Stimulated activated CD8-positive, alpha-beta memory T cell treated with anti-CD3 and anti-CD28 coated beads, Interleukin-4, amount 100 ng/mL, for 24 hours (primary cell): Measurements from ENCODE around the gene FAM47B.

Experiments
- DNase-seq: peaks from one replicate; pipeline ENCODE4 v3.0.0-alpha.2; 2020; ENCODE audit warnings: low read depth

Gene FAM47B

DNA sequence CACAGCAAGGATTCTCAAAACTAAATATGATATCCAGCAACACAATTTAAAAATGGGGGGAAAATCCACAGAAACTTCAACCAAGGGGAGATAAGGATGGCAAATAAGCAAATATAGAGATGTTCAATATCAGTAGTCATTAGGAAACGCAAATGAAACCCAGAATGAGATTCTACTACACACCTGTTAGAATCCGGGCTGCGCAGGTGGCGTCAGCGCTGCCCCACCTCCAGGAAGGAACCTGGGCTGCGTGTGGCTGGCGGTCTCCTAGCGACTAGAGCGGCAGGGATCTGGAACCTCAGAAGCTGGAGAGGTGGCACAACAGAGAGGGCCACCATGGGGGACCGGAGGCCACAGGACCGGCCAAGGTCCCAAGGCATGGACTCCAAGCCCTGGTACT is at the start of gene FAM47B:
Gene FAM47B (plus strand): TSS at position 301 of the 400 bp plus-strand sequence. CDS start 36 bp downstream, at position 337.
- no peak for DNase-seq

DNA sequence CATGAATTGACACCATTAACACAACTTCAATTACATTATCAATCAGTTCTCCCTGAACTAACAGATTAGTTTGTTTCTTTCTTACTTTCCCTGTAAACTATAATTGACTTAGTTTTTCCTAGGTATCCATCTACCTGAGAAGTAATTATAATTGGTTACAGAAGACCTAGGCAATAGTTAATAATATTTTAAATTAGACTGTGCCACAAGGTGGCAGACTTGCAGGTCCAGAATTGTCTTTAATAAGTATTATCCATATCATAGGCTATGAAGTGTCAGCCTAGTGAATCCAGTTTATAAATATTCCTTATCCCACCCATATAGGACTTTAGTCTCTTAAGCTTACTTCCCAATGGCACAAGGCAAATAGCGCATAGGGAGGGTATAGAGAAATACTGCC is 48.9 kb upstream of the FAM47B start:
- DNase-seq, result no peak

DNA sequence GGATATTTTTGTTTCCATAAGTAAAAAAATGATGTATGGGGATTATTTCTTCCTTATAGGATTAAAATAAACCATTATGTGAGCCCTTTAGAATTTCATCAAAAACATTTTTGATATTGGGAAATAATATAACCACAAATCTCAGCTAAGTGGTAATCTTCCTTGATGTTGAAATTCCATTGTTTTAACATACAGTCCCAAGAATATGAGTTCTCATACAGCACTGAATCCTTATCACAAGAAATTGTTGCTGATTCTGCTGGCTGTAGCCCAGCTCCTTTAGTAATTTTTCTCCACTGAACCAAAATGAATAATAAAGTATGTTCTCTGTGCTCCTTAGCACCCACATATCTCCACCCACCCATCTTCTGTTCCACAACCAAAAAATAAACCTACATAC is 41.9 kb upstream of the FAM47B start:
- DNase-seq, result no peak

DNA sequence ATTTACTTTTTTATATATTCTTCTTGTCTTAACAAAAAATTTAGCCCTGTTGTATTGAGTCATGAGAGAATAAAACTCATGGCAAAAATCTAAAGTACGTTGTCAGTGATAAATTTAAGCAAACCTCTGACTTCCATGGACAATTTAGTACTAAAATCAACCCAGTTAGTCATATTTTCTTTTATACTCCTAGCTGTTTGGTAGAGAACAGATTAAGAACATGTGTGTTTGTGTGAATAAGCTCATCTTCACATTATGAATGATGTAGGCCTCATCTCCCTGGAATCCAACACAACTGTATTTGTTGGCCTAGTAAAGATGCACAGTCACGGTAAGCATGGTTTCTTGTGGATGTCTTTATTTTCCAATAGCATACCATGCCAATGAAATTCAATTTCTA is 40.8 kb upstream of the FAM47B start:
- no peak for DNase-seq

DNA sequence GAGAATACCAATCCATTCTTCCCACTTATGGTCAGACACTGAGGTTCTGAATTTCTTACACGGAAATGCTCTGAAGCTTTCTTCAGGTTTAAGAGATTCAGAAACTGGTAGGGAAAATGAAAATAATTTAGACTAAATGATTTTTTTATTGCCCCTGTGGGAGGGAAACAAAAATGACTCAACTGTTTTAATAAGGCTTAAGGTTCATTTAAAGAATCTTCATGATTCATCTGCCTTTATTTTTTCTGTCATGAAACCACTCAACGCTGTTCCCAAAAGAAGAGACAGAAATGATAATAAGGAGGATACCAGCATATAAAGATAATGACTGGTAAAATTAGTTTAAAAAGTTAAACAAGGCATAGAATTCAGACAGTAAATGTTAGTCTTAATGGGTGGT is 39.3 kb upstream of the FAM47B start:
- DNase-seq, result no peak

DNA sequence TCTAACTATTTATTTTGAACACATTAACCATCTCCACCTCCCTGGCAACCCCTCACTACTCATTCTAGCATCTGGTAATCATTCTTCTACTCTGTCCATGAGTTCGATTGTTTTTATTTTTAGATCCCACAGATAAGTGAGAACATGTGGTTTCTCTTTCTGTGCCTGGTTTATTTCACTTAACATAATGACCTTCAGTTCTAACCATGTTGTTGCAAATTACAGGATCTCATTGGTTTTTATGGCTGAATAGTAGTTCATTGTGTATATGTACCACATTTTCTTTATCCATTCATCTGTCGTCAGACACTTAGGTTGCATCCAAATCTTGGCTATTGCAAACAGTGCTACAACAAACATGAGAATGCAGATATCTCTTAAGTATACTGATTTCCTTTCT is 33.4 kb upstream of the FAM47B start:
- no peak for DNase-seq

DNA sequence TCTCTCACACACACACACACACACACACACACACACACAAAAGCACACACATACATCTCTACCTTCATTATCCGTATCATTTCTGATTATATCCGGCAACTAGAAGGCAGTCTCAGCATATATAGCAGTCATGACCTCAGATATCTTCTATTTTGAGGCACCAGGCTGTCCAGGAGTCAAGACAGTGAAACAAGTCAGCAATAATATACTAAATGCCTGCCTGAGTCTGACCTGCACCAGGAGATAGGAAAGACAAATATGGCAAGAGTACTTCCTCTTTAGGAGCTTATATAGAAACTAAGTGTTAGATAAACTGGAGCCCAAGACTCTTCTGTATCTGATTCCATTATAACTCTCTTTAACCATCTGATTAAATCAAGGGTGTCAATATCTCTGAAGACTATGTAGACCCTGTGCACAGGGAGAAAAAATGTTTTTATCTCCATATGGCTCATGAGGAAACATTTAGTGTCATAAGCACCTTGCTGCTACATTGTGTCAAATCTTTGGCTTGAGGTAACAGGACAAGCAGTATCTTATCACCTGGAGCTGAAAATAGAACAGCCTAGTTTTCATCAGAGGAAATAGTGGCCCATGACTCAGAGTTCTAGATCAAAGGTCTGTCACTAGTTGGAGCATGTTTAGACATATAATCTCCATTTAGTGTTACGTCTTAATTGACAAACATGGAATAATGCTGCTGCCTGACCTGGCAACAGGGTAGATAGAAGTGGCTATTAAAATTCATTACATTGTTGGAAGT is 27.0 kb upstream of the FAM47B start:
- DNase-seq, result no peak

DNA sequence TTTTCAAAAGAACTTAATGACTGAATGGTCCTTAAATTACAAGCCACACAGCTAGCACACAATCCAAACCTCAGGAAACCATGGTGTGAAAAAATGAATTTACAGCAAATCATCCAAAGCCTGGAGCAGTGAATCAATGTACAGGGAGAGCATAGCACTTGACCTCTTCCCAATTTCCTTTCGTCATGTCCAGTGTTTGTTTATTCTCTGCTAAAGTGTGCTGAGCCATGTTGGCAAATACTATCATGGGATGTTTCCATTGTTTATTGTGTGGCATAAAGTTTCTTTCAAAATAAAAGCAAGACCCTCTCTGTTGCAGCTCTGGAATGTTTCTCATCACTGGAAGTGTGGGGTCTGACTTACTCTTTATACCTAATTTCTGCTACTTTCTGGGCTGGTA is 25.4 kb upstream of the FAM47B start:
- DNase-seq, result no peak

DNA sequence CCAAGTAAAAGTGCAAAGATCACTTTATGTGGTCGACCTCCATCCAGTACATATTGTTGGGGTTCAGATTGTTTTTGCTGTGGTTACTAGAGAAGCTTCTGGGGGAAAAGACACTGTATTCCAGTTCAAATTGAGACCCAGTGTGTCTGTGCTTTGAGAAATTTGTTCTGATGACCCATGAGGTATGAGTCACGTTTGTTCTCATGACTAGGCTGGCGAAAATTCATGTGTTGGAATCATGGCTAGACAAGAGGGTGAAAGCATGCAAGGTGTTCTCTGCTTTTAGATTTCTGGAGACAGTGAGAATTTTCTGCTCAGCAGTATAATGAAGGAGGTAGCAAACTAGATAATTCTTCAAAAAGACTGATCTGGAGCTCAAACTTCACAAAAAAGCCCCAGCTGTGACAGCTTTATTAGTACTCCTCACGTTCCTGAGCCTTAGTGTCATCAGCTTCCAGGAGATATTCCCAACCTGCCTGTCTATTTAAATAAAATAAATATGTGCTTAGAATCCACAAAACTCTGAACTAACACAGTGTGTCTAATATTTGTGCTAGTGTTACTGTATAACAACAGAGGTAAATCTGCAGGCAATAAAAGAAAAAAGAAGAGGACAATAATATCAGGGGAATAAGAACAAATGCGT is 24.4 kb upstream of the FAM47B start:
- no peak for DNase-seq

DNA sequence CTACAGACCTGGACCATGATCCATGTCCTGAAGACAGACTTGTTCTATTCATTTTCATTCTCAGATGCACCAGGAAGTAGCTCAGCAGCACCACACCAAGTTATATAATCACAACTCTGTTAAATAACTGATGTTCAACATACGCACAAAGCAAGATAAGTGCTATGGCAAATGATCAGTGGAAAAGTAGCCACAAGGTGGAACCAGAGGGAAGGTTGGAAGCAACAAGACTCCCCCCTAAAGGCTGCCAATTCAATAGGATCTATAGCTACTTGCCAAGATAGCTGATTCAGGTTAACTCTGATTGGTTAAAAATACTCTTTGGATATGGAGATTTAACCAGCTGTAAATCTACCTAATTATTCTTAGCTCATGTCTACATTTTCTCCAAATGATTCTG is 23.7 kb upstream of the FAM47B start:
- DNase-seq, result no peak

DNA sequence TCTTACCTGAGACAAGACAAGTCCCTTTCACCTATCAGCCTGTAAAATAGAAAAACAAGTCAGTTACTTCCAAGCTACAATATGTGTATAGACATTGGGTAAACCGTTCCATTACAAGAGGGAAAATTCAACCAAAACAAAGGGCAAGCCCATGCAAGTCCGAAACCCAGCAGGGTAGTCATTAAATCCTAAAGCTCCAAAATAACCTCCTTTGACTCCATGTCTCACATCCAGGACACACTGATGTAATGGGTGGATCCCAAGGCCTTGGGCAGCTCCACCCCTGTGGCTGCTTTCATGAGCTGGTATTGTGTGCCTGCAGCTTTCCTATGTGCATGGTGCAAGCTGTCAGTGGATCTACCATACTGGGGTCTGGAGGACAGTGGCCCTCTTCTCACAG is 14.7 kb upstream of the FAM47B start:
- DNase-seq, result no peak

DNA sequence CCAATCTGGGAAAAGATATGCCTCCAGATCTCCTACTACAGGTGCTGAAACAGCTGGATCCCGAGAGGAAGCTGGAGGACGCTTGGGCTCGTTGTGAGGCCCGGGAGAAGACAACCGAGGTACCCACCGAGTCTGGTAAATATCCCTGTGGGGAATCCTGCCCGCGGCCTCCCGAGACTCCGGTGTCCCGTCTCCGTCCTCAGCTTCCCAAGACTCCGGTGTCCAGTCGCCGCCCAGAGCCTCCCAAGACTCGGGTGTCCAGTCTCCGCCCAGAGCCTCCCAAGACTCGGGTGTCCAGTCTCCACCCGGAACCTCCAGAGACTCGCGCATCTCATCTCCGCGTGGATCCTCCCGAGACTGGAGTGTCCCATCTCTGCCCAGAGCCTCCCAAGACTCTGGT is 639 bp downstream of the FAM47B start:
- DNase-seq, result no peak

DNA sequence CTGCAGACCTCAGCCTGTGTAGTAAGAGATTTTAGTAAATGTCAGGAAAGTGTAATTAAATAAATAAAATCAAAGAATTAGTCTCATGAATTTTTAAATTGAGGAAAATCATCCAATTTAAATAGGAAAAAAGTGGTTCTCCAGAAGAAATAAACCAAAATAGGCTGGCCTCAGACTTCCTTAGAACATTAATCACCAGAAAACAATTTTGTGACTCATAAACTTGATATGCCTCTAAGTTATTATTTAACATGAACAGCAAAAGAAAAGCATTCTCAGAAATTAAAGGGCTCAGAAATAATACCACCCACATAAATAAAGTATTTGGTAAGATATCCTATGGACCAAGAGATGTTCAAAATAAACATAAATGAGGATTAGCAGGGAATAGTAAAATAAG is 14.3 kb downstream of the FAM47B start:
- no peak for DNase-seq

DNA sequence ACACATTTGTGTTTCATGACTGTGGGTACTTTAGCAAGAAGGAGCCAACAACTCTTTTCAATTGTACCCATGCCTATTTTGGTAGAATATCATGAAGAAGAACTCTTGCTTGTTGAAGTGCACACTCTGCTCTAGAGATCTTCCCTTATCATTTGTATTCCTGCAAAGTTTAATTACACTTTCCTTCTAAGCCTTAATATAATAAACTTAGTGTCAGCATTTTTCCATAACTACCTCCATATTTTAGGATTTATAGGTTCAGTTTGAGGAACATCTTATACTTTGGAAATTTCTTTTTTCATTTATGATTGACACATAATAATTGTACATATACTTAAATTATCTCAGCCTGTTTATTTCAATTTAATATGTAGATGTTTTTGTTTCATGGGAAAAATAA is 19.1 kb downstream of the FAM47B start:
- DNase-seq, result no peak

DNA sequence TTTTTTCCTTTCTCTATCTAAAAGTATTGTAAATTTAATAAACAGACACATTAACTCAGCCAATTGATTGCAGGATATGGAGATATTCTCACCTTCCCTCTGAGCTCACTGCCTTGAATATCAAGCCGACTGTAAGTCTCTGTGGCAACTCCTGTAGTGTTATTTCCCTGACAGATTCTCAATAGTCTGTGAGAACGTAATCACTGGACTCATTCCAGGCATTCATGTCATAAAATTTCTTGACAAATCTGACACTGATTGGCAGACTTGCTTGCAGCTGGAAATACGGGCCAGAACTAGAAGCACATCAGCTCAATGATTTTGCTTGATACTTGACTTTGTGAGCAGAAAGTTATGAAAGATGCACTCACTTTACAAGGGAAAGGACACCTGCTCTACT is 29.6 kb downstream of the FAM47B start:
- no peak for DNase-seq

DNA sequence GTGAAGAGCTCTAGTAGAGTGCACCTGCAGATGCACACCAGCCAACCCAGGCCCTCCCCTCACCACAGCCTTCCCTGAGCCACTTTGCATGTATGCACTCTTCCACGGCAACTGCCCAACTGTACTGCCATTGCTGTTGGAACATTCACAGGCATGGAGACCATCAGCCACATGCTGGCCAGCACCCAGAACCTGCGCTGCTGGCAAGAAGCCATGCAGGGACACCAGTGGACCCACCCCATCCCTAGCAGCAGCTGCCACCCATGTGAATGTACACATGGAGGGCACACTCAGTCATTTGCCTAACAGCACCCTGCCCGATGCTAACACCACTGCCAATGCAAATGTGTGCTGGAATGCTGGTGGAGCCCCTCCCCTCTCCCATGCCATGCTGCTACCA is 35.6 kb downstream of the FAM47B start:
- DNase-seq, result no peak

DNA sequence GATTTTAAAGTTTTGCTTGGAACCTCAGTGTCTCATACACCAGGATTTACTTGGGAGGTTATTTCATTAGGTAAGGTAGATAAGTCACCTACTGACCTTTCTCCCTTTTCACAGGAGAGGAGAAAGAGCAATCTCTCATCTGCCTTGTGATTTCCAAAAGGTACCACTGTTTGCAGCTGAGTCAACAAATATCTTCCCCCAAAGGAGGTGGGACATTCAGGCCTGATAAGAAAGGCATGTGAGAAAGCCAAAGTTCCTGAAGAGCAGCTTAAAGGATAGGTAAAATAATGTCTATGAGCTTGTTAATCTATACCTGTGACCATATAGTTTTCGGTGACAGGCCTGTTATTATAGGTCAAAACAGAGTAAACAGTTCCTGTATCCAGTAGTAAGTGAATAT is 45.0 kb downstream of the FAM47B start:
- DNase-seq, result no peak
